MCF 10A (cell line): ENCODE results near the gene ARHGAP28. TPM values are rescaled to one million over a fixed set of nuclear protein-coding genes. Genes with fewer than 3 reads are reported as not detected.

Experiments used
- BruUV-seq: library from RNA; stranded (reverse); fragments of 400-500 nt; replicated peaks from 2 replicates; lab custom pipeline; 2021; lab: Mats Ljungman, UMichigan
- CTCF ChIA-PET: fragments of 300-600 bp; sonication (Branson Sonifier 250); formaldehyde crosslinking; extraction: SDS; loops from one replicate; lab custom pipeline; 2021; ENCODE audit warnings: antibody characterized with exemption, inconsistent platforms; lab: Yijun Ruan, JAX
- POLR2A ChIA-PET: fragments of 300-600, 350-650 bp; sonication (Branson Sonifier 250); formaldehyde crosslinking; extraction: SDS; loops from one replicate; lab custom pipeline; 2020; ENCODE audit warnings: antibody characterized with exemption, inconsistent platforms; lab: Yijun Ruan, JAX
- DNase-seq: peaks from one replicate; pipeline ENCODE4 v3.0.0-alpha.2; 2018; ENCODE audit not compliant: unreplicated experiment
- H3K27ac Mint-ChIP-seq: one replicate; pipeline ENCODE4 v1.8.0; 2022; ENCODE audit warnings: mild to moderate bottlenecking, low read depth, mixed read lengths; ENCODE audit not compliant: unreplicated experiment
- H3K27me3 Mint-ChIP-seq: one replicate; pipeline ENCODE4 v1.8.0; 2022; ENCODE audit warnings: mixed read lengths; ENCODE audit not compliant: insufficient read depth, unreplicated experiment
- H3K36me3 Mint-ChIP-seq: one replicate; pipeline ENCODE4 v1.8.0; 2022; ENCODE audit warnings: mild to moderate bottlenecking, moderate library complexity, mixed read lengths; ENCODE audit not compliant: insufficient read depth, unreplicated experiment
- H3K4me1 Mint-ChIP-seq: one replicate; pipeline ENCODE4 v1.8.0; 2022; ENCODE audit warnings: mixed read lengths; ENCODE audit not compliant: insufficient read depth, unreplicated experiment
- H3K4me3 Mint-ChIP-seq: one replicate; pipeline ENCODE4 v1.8.0; 2022; ENCODE audit warnings: mild to moderate bottlenecking, moderate library complexity, mixed read lengths; ENCODE audit not compliant: unreplicated experiment
- H3K9me3 Mint-ChIP-seq: one replicate; pipeline ENCODE4 v1.8.0; 2022; ENCODE audit warnings: mixed read lengths; ENCODE audit not compliant: unreplicated experiment
- intact Hi-C: fragments of 100-400 bp; cut with micrococcal nuclease; formaldehyde crosslinking; loops from 2 replicates; pipeline ENCODE4 v1.14.1; 2022
- total RNA-seq: library from RNA; stranded (reverse); gene quantifications from 2 replicates; pipeline ENCODE4 v1.2.3, GENCODE V29; 2022
- TF ChIP-seq, protein P1 (sequence below): fragments of 200-600 bp; IDR thresholded peaks from one replicate; pipeline ENCODE4 v1.8.0; 2022; ENCODE audit warnings: antibody characterized with exemption, mild to moderate bottlenecking; ENCODE audit not compliant: unreplicated experiment

ARHGAP28 gene
- total RNA-seq, 1 experiment from 2014 or later, result 3.0 TPM

DNA sequence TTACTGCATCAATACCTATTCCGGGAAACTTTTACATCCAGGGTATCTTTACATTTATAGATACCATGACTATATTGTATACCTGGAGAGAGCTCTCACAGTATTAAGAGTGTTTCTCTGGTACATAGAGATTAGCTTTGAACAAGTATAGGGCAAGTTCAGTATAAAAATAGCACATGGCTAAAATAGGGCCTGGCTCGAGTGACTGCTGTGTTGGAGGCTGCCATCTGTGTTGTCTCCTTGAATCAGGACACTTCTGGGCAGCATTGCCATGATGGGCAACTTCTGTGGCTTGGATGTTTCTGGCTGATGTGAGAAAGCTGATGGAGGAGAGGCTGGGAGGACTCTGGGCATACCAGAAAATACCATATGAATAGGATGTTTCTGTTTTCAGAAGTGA is 18.7 kb downstream of the ARHGAP28 start:
- CTCF ChIA-PET, result interaction anchor here (0.6 to 2.6 kb wide), 3 partner anchors 9 to 252 kb away, joined by 3 to 7 read pairs (median 3); no protein-coding TSS in a partner anchor
- Mint-ChIP-seq H3K4me1 (peaks cover 31% of the 10 kb centered on the region), H3K27ac (no peak overlapping the region), H3K36me3 (no peaks in the 10 kb centered on the region), H3K27me3 (no peaks in the 10 kb centered on the region), H3K4me3 (no peak overlapping the region), H3K9me3 (no peaks in the 10 kb centered on the region)
- POLR2A ChIA-PET, result interaction anchor here (0.6 kb wide), 1 partner anchor 525 kb away, joined by 4 read pairs; no protein-coding TSS in a partner anchor
- intact Hi-C loops, result loop anchor here (5.0 to 10.0 kb wide), 2 partner anchors 121 to 183 kb away; no protein-coding TSS in a partner anchor
- no TSS peak for BruUV-seq
- DNase-seq, result no peak
- TF ChIP-seq, protein P1, sequence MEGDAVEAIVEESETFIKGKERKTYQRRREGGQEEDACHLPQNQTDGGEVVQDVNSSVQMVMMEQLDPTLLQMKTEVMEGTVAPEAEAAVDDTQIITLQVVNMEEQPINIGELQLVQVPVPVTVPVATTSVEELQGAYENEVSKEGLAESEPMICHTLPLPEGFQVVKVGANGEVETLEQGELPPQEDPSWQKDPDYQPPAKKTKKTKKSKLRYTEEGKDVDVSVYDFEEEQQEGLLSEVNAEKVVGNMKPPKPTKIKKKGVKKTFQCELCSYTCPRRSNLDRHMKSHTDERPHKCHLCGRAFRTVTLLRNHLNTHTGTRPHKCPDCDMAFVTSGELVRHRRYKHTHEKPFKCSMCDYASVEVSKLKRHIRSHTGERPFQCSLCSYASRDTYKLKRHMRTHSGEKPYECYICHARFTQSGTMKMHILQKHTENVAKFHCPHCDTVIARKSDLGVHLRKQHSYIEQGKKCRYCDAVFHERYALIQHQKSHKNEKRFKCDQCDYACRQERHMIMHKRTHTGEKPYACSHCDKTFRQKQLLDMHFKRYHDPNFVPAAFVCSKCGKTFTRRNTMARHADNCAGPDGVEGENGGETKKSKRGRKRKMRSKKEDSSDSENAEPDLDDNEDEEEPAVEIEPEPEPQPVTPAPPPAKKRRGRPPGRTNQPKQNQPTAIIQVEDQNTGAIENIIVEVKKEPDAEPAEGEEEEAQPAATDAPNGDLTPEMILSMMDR, result no peak

GRCh38 chr18:6750411-6750810 is 20.9 kb downstream of the ARHGAP28 start:
- Mint-ChIP-seq H3K27ac (no peak overlapping the region), H3K4me1 (peaks cover 33% of the 10 kb centered on the region), H3K4me3 (no peak overlapping the region), H3K9me3 (no peaks in the 10 kb centered on the region), H3K27me3 (no peaks in the 10 kb centered on the region), H3K36me3 (no peaks in the 10 kb centered on the region)
- BruUV-seq, result no TSS peak
- no peak for DNase-seq
- ChIA-PET CTCF (no interaction called here), POLR2A (no interaction called here)
- intact Hi-C loops, result no loop called here
- TF ChIP-seq, protein P1, result no peak

- H3K9me3 Mint-ChIP-seq, result no peaks in the 10 kb centered on the region
- H3K27me3 Mint-ChIP-seq, result no peaks in the 10 kb centered on the region
- H3K4me3 Mint-ChIP-seq, result no peak overlapping the region
- DNase-seq, result no peak
- TF ChIP-seq, protein P1, result no peak
- no peaks in the 10 kb centered on the region for H3K36me3 Mint-ChIP-seq
- no TSS peak for BruUV-seq
- H3K27ac Mint-ChIP-seq, result no peak overlapping the region
- intact Hi-C loops, result no loop called here
- ChIA-PET CTCF (no interaction called here), POLR2A (no interaction called here)
- peaks cover 27% of the 10 kb centered on the region for H3K4me1 Mint-ChIP-seq
Measured at GRCh38 chr18:6751222-6751621, 21.7 kb downstream of the ARHGAP28 start.

- peaks cover 16% of the 10 kb centered on the region for H3K4me1 Mint-ChIP-seq
- intact Hi-C loops, result no loop called here
- no peaks in the 10 kb centered on the region for H3K27me3 Mint-ChIP-seq
- BruUV-seq, result no TSS peak
- H3K27ac Mint-ChIP-seq, result no peak overlapping the region
- H3K36me3 Mint-ChIP-seq, result no peaks in the 10 kb centered on the region
- ChIA-PET CTCF (interaction anchor here (0.7 to 2.2 kb wide), 2 partner anchors 134 to 148 kb away, joined by 4 to 5 read pairs; no protein-coding TSS in a partner anchor), POLR2A (interaction anchor here (0.6 to 0.7 kb wide), 3 partner anchors 30 to 1149 kb away, joined by 4 read pairs; no protein-coding TSS in a partner anchor)
- TF ChIP-seq, protein P1, result no peak
- DNase-seq, result no peak
- no peak overlapping the region for H3K4me3 Mint-ChIP-seq
- H3K9me3 Mint-ChIP-seq, result no peaks in the 10 kb centered on the region
Measured at GRCh38 chr18:6752202-6752860, 22.8 kb downstream of the ARHGAP28 start.
